ENCODE measurements around the gene YBX1.
"Not testable (repeated sequence)": the region's sequence is repeated elsewhere in the genome, so short reads cannot be mapped to it uniquely, and the experiment has no call there.

YBX1 gene

DNA sequence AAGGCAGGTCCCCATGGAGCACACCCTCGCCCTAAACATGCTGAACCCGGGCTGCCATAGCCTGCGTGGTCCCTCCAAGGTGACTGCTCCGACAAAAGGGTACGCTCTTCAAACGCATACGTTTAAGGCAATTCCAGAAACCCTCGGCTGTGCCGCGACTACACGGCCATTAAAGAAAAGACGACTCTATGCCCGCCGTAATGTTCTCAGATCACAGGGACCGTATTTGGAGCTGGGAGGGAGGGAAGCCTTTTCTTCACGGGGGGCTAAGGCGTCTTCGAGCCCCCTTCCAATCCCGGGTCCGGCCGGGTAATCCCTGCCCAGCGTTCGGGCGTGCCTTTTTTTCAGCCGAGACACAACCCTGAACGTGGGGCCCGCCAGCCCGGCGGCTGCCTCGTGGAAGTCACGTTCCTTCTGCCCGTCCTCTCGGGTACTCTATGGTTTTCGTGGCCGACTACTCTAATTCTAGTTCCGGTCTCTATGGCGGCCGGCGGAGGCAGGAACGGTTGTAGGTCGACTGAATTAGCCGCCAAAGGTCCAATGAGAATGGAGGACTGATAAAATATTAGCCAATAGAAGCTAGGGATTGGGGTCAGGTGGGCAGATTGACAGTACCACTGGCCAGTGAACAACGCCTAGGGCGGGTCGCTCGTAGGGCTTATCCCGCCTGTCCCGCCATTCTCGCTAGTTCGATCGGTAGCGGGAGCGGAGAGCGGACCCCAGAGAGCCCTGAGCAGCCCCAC, at the start of gene YBX1:
Gene YBX1 (plus strand): TSS at position 678 of the 743 bp plus-strand sequence. CDS start 148 bp downstream, outside the sequence.
- peak; percentile 91 to 93 (median 91) for DNase-seq (ENCODE audit: low read depth in 3 of 3)

- DNase-seq (ENCODE audit: low read depth in 3 of 3) = no peak
Measured at GRCh38 chr1:42639116-42639515, 43.1 kb upstream of the YBX1 start.

DNA sequence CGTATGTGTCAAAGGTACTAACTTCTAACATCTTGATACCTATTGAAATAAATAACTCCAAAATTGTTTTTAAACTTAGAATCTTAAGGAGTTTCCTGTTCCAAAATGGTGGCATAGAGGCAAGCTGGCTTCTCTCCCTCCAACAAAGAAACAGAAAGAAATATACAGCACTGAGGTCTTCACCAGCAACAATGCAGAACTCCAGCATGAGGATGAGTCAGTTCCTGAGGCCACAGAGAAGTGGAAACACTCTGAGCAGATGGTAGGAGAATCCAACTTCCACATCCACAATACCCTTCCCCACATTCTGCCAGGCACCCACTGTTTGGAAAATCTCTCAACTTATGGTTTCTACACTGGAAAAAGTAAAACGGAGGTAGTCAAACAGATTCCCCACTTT, 36.2 kb upstream of the YBX1 start:
- no peak for DNase-seq (ENCODE audit: low read depth in 3 of 3)

GRCh38 chr1:42657201-42657600, 25.0 kb upstream of the YBX1 start:
- DNase-seq (ENCODE audit: low read depth in 3 of 3) = no peak

GRCh38 chr1:42657981-42658876, 24.0 kb upstream of the YBX1 start, which contains the start of gene PPIH:
Gene PPIH, plus strand, starts transcription at chr1:42658423. Its CDS starts 24 bp downstream, at chr1:42658447.
- DNase-seq (ENCODE audit: low read depth in 3 of 3) = peak; percentile 91 to 93 (median 93)

GRCh38 chr1:42658877-42659337, 23.3 kb upstream of the YBX1 start:
- DNase-seq (ENCODE audit: low read depth in 3 of 3) = no peak

GRCh38 chr1:42660907-42661500, 21.2 kb upstream of the YBX1 start:
- DNase-seq (ENCODE audit: low read depth in 3 of 3) = no peak

DNA sequence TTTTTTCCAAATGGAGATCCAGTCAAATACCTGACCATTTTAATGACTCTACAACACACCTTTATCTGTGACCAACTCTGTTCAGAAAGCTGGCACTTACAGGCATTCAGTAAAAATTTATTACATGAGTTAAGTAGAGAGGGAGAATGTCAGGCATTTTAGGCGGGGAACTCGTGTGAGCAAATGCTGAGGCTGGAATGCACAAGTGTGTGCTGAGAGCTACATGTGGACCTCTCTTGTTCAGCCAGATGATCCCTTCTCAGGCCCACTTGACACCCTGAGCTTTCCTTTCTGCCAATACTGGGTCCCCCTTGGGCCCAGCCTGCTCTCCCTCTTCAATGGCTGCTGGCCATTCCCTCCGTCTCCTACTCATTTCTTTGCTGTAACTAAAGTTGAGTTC, 12.3 kb upstream of the YBX1 start:
- DNase-seq (ENCODE audit: low read depth in 3 of 3) = no peak

DNA sequence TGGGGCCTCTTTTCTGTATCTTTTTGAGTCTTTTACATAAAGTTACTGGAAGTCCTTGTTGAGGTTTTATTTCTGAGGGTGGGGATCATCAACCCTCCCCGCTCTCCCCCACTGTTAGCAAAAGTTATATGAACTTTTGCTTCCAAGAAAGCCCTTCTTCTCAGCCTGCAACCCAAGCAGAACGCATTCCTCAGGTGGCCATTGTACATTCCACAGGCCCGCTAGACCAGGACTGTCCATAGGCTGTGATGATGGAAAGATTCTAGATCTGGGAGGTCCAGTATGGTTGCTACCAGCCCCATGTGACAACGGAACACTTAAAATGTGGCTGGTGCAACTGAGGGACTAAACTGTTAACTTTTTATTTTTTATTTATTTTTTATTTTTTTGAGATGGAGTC, 11.8 kb upstream of the YBX1 start:
- DNase-seq (ENCODE audit: low read depth in 3 of 3) = no peak

GRCh38 chr1:42674214-42674613, 8.0 kb upstream of the YBX1 start:
- no peak for DNase-seq (ENCODE audit: low read depth in 3 of 3)

GRCh38 chr1:42674682-42675081, 7.5 kb upstream of the YBX1 start:
- DNase-seq (ENCODE audit: low read depth in 3 of 3) = no peak

- no peak for DNase-seq (ENCODE audit: low read depth in 3 of 3)
Measured at GRCh38 chr1:42675467-42675866, 6.8 kb upstream of the YBX1 start.

- DNase-seq (ENCODE audit: low read depth in 3 of 3) = no peak
Measured at GRCh38 chr1:42676534-42677087, 5.6 kb upstream of the YBX1 start.

- DNase-seq (ENCODE audit: low read depth in 3 of 3) = no peak
Measured at GRCh38 chr1:42679364-42679983, 2.7 kb upstream of the YBX1 start.

DNA sequence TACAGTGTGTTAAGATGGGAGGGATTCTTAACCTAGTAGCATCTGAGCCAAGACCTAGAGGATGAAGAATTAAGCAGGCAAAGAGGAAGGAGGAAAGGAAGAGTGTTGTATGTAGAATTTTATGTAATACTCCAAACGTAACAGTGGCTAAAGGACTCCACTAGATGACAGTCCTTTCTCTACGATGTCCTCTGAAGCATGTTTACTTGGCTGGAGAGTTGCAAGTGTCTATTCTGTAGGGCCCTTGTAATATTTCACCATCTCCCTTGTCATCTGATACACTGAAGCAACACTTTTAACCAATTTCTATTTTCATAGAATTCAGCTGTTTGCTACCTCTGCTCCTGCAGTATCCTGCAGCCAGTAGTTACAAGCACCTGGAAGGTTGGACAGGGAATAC, 2.2 kb upstream of the YBX1 start:
- DNase-seq (ENCODE audit: low read depth in 3 of 3) = no peak

DNA sequence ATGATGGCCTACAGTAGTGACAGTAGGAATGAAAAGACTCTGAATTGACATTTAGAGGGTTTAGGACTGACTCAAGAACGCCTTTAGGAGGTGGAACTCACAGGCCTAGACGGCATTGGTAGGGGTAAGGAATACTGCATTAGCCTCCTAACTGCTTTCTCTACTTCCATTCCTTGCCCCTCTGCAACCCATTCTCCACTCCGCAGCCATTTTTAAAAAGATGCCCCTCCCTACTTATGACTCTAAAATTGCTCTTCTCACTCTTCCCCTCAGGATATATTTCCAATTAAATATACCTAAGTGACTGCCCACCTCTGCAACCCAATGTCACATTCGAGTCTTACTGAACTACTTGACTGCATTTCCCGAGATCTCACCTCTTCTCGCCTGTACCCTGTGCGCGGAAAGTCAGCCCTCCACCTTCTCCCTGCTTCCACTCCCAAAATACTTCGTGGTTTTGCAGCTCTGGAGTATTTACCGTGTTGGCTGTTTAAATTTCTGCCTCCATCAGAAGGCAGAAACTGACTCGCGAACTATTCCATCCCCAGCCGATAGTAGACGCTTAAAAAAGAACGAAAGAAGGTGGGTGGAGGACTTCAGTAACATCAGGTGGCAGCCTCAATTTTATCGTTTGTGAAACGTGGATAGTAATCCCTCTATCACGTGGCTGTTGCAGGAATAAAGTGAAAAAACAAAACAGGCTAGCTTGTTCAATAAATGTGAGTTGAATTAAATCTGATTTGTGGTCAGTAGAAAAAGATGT, 1.1 kb upstream of the YBX1 start:
- DNase-seq (ENCODE audit: low read depth in 3 of 3) = no peak

DNA sequence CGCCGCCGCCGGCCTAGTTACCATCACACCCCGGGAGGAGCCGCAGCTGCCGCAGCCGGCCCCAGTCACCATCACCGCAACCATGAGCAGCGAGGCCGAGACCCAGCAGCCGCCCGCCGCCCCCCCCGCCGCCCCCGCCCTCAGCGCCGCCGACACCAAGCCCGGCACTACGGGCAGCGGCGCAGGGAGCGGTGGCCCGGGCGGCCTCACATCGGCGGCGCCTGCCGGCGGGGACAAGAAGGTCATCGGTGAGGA, 193 bp downstream of the YBX1 start:
- not testable (repeated sequence) for DNase-seq (ENCODE audit: low read depth in 3 of 3)

- DNase-seq (ENCODE audit: low read depth in 3 of 3) = peak in 2 of 3 donors; percentile 41 to 49
Measured at GRCh38 chr1:42682739-42683531, 717 bp downstream of the YBX1 start.

- peak in 1 of 3 donors; percentile 10 for DNase-seq (ENCODE audit: low read depth in 3 of 3)
Measured at GRCh38 chr1:42684139-42684538, 1.9 kb downstream of the YBX1 start.

DNA sequence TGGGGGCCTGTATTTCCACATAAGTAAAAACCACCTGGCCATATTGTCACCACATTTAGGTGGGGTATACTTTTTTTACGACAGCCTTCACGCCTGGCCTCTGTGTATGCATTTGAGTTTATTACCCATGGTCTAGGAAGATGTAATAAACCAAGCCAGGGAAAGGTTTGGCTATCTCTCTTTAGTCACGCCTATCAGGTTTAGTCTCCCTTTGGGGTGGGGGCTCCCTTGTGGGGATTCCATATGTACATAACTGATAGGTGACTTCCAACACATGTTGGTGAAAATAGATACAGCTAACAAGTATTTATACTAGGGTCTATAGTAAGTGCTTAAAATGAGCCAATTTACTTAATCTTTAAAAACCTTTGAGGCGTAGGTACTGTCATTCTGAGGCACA, 4.2 kb downstream of the YBX1 start:
- DNase-seq (ENCODE audit: low read depth in 3 of 3) = no peak
